ENCODE results near the gene MEGF10.

The MEGF10 gene

DNA sequence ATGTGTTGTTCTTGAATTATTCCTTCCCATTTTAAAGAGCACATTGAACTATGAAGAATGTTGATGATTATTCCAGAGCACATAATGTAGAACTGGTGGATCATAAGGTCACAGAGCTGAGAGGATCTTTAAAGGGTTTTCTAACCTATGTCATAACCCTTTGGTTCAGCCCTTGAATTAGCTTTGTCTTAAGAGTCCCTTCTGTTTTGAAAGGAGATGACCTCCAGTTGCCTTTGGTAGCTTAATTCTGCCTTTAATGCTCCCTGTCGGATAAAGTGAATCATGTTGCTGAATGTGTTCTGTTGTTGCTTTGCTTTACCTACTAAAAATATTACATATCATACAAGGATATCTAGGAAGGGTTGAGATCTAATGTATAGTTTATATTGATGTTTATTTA lies 127.8 kb downstream of the MEGF10 start:
- DNase-seq: no peak

- DNase-seq: no peak
Observed at GRCh38 chr5:127418974-127419682, 128.5 kb downstream of the MEGF10 start.

DNA sequence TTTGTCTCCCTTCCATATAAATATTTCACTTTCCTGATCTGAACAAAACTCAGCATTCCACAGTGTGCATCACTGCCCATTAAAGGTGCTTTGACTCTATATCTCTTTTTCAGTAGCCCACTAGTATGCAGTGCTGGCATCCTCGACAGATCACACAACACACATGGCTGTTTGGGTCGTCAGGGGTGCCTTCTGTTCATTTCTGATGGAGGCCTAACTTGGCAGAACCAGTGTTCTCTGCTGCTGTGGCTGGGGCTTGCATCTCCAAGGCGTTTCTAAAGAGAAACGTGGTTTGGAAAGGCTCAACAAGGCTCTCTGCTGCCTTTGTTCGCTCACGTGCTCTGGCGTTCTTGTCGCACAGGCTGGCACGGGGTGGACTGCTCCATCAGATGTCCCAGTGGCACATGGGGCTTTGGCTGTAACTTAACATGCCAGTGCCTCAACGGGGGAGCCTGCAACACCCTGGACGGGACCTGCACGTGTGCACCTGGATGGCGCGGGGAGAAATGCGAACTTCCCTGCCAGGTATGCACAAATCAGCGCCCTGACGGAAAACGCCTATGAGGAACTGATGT lies 129.2 kb downstream of the MEGF10 start:
- no peak for DNase-seq

DNA sequence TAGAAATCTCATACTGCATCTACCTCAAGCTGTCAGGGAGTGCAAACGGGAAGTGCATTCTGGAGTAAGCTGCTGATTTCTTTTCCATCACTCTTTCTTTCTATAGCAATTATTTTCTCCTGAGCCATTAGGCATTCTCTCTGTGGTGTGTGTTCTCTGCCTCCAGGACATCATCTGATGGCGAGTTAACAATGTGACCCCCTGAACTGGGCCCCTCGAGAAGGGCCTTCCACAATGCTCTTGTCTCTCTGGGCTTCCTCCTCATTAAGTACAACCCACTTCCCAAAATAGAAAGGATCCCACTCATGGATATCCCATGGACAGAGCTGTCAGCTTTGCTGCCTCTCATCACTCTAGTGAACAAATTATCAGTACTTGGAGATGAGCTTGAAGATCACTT lies 130.2 kb downstream of the MEGF10 start:
- DNase-seq: no peak

DNA sequence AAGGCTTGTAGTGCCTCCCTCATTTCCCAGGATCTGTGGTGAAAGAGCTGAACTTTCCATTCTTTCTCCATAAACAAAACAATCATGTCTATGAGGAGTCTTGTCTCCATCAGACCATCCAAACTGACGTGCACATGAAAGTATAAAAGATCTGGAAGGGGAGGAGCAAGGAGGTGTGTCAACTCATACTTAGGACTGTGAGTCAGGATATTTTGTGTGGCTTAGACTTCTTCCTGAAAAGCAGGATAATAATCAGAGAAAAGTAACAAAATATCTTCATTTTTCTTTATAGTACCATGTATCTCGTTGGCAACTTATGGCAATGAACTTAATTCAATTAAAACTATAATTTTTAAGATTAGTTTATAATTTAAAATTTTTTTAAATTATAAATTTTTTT lies 130.9 kb downstream of the MEGF10 start:
- no peak for DNase-seq

GRCh38 chr5:127423173-127423798 lies 132.7 kb downstream of the MEGF10 start:
- DNase-seq: no peak

DNA sequence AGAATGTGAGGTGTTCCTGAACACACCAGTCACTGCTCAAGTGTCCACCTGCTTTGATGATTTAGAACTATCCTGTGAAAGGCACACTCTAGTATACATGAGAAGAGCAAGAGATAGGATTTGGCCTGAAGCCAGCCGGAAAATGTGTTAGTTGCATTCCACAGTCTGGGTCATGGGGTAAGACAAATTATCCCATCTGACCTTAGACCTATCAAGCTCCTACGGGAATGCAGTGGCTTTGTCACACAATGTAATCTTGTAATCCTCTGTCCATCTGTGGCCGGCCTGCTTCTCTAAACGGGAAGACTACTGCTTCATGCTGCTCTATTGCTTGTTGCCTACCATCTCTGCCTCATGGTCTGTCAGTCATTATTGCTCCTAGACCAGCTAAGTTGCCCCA lies 134.4 kb downstream of the MEGF10 start:
- DNase-seq: no peak

GRCh38 chr5:127425868-127426267 lies 135.3 kb downstream of the MEGF10 start:
- DNase-seq: no peak

DNA sequence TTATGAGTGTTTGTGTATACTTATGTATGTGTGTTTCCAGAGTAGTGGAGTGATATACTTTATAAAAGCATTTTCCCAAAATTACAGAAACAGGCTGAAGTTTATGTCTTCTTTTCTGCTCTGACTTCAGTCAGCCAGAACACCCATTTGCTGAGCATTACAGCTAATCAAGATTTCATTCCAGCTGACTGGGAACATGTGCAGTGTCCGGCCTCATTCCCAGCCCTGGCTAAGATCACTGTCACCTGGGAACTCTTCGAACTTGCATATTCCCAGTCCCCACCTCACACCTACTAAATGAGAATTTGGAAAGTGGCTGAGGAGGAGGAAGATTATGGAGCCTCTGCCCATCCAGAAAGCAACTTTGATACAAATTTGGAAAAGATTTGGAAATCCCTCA lies 136.1 kb downstream of the MEGF10 start:
- DNase-seq: no peak

DNA sequence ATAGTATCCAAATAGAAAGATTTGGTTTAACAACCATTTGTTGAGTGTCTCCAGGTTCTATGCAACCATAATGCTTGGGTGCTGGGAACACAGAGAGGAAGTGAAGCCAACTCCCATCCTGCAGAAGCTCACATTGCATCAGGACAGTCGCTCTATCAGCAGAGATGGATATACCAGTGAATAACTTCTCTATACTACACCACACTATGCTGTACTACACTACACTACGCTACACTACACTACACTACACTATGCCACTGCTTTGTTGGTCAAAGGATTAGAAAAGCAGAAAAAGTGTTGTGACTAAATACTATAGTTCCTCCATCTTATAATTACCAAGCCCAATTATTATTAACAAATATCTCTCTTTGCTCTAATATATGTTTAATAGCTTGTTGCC lies 137.7 kb downstream of the MEGF10 start:
- no peak for DNase-seq

- DNase-seq: no peak
Observed at GRCh38 chr5:127428748-127429147, 138.2 kb downstream of the MEGF10 start.

DNA sequence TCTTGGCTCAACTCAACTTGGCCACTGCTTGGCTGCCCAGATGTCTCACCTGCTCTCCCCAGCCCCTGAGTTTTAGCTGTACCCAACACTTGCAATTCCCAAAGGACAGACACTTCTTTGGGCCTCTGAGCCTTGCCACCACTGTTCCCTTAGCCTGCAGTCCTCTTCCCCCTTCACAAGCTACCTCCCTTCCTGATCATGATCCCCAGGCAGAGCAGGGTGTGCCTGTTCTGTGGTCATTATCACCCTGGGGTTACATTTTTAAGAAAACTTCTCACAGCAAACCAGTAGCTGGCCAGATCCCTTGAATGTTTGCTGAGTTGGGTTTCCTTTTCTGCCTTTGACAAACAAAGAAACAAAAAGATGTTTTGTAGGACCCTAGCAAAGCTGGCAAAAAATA lies 139.3 kb downstream of the MEGF10 start:
- no peak for DNase-seq

DNA sequence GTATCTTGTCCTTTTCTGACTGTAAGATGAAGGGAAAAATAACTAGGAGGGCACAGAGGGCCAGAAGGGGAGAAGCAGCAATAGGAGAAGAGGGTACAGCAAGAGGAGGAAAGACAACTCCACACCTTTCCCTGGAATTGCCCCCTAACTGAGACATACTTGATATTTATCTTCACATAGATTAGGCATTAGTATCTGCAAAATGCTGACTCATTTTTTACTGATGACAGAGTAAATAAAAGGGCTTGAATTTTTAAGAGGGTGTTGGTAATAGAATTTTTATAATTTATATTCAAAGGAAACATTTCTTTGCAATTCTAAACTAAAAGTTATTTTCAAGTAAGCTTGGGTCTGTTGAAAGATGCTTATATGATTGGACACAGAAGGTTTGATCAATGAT lies 140.0 kb downstream of the MEGF10 start:
- DNase-seq: no peak

GRCh38 chr5:127431977-127432585 lies 141.5 kb downstream of the MEGF10 start:
- DNase-seq: no peak

- DNase-seq: no peak
Observed at GRCh38 chr5:127433526-127433925, 142.9 kb downstream of the MEGF10 start.

DNA sequence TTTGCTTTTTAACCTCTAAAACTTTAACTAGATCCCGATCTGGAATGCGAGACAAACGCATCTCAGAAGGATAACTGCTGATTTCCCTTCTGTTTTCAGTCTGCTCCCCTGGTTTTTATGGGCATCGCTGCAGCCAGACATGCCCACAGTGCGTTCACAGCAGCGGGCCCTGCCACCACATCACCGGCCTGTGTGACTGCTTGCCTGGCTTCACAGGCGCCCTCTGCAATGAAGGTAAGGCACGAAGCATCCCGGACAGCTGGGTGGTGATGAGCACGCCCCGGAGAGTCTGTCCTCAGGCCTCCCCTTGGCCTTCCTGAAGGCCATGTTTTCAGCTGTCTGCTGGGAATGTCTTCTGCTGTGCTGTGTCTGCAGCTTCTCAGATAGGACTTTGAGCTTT lies 144.0 kb downstream of the MEGF10 start:
- no peak for DNase-seq

DNA sequence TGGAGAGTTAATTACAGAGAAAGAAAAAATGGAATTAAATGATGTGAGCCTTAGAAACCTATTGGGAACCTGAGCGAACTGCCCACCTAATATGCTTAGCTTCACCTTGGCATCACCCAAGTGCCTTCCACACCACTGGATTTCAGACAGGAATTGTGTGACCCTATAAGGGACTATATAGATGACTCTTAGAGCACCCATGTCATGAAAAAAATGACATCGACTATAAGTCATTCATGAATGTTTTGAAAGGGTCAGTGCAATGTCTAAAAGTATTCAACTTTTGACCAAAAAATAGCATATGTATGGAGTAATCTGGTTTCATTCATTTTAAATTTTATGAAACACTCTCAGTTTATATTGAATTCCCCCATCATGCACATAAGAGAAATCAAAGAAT lies 145.2 kb downstream of the MEGF10 start:
- no peak for DNase-seq

DNA sequence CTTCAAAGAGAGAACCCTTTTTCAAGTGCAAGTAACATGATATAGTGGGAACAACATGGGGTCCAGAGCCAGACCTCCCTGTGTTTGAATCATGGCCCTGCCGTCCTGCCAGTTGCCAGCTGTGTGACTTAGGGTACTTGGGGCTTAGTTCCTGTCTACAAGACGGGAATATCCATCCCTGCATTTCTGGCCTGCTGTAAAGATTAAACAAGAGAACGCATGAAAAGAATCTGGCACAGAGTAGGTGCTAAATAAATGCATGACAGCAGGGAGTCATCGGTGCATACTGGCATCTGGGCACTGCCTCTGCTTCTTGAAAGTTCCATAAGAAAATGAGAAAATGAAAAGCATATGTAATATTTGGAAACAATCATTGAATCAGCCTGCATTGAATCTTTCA lies 149.0 kb downstream of the MEGF10 start:
- no peak for DNase-seq

DNA sequence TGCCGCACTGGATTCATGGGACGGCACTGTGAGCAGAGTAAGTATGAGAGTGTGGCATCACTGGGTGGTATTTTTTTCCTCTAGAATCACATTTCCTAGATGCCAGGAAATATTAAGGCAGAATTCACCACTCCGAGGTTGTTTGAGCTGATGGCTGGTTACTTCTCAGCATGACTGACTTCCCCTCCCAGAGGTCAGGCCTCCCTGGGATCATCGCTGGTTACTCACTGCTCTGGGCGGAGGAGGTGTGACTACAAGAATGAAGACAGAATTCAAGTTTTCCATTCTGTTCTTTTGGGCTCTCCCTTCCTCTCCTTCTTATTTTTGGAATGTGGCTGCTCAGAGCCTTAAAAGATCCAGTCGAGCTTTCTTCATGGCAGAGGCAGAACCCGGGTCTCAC lies 150.2 kb downstream of the MEGF10 start:
- DNase-seq: no peak

GRCh38 chr5:127441799-127442484 lies 151.3 kb downstream of the MEGF10 start:
- no peak for DNase-seq

- no peak for DNase-seq
Observed at GRCh38 chr5:127444171-127444570, 153.6 kb downstream of the MEGF10 start.

DNA sequence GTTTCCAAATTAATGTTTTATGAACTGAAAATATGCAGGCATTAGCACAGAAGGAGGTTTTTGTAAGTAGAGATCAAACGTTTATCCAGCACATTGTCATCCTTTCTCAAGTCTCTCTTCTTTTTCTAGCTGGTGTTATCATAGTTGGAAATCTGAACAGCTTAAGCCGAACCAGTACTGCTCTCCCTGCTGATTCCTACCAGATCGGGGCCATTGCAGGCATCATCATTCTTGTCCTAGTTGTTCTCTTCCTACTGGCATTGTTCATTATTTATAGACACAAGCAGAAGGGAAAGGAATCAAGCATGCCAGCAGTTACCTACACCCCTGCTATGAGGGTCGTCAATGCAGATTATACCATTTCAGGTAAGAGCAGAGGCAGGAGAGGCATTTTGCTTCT lies 154.7 kb downstream of the MEGF10 start:
- no peak for DNase-seq

GRCh38 chr5:127446626-127447025 lies 156.0 kb downstream of the MEGF10 start:
- no peak for DNase-seq

GRCh38 chr5:127447827-127448226 lies 157.2 kb downstream of the MEGF10 start:
- no peak for DNase-seq
